CD14-positive monocyte (primary cell): ENCODE measurements around the gene WLS. TPM values are rescaled to one million over a fixed set of nuclear protein-coding genes. Genes with fewer than 3 reads are reported as not detected.

Source experiments
- DNase-seq, 3 donors: peaks; one replicate each; pipeline ENCODE4 v3.0.0-alpha.2; 2011 to 2022
- H2AFZ ChIP-seq: 2 replicates; pipeline ENCODE4 v1.6.0; 2012; ENCODE audit warnings: mild to moderate bottlenecking, low read depth, low read length, inconsistent platforms; ENCODE audit not compliant: insufficient read depth, poor library complexity, severe bottlenecking
- H3K27ac ChIP-seq, 2 donors: 1 replicate in 1 of 2; 2 replicates in 1 of 2; pipeline ENCODE4 v1.5.1; 2012 to 2013; ENCODE audit warnings: low read length in 2 of 2, control low read depth in 1 of 2, inconsistent platforms in 1 of 2, low read depth in 1 of 2, mild to moderate bottlenecking in 1 of 2
- H3K27me3 ChIP-seq, 2 donors: one replicate each; pipeline versions ENCODE4 v1.6.0 to v1.6.1; 2011 to 2013; ENCODE audit warnings: low read length in 2 of 2; ENCODE audit not compliant: control insufficient read depth in 2 of 2, insufficient read depth in 2 of 2
- H3K36me3 ChIP-seq, 2 donors: replicated peaks in 1 of 2; 1 replicate in 1 of 2; 2 replicates in 1 of 2; pipeline versions ENCODE4 v1.5.1 to v1.6.1; 2012 to 2013; ENCODE audit warnings: low read length in 2 of 2, control low read depth in 1 of 2, inconsistent platforms in 1 of 2, mild to moderate bottlenecking in 1 of 2; ENCODE audit not compliant: insufficient read depth in 2 of 2, control insufficient read depth in 1 of 2
- H3K4me1 ChIP-seq, 2 donors: 1 replicate in 1 of 2; 2 replicates in 1 of 2; pipeline versions ENCODE4 v1.5.1 to v1.6.1; 2012 to 2013; ENCODE audit warnings: low read length in 2 of 2, control low read depth in 1 of 2, inconsistent platforms in 1 of 2, mild to moderate bottlenecking in 1 of 2, moderate library complexity in 1 of 2; ENCODE audit not compliant: insufficient read depth in 2 of 2, control insufficient read depth in 1 of 2
- H3K4me2 ChIP-seq: replicated peaks from 2 replicates; pipeline ENCODE3; 2012; ENCODE audit warnings: low read length, moderate library complexity, mild to moderate bottlenecking; ENCODE audit not compliant: poor library complexity, severe bottlenecking; ENCODE audit errors: extremely low read depth
- H3K4me3 ChIP-seq, 3 experiments: fragments of 200-600 bp in 1 of 3; sonication (generic) in 1 of 3; replicated peaks in 1 of 3; 1 replicate in 2 of 3; 2 replicates in 1 of 3; pipeline ENCODE4 v1.5.1; 2011 to 2013; ENCODE audit warnings: low read length in 3 of 3, mild to moderate bottlenecking in 3 of 3, control low read depth in 2 of 3, low read depth in 2 of 3, inconsistent platforms in 1 of 3, moderate library complexity in 1 of 3
- H3K79me2 ChIP-seq: 2 replicates; pipeline ENCODE4 v1.6.0; 2012; ENCODE audit warnings: mild to moderate bottlenecking, control low read depth, inconsistent platforms, low read length, moderate library complexity; ENCODE audit not compliant: insufficient read depth
- H3K9ac ChIP-seq: 2 replicates; pipeline ENCODE4 v1.6.0; 2017; ENCODE audit warnings: low read length, mild to moderate bottlenecking; ENCODE audit not compliant: insufficient read depth, poor library complexity, severe bottlenecking
- H3K9me3 ChIP-seq, 2 donors: replicated peaks in 1 of 2; 1 replicate in 1 of 2; 2 replicates in 1 of 2; pipeline versions ENCODE4 v1.5.1 to v1.6.1; 2012 to 2013; ENCODE audit warnings: low read length in 2 of 2, control low read depth in 1 of 2; ENCODE audit not compliant: control insufficient read depth in 1 of 2, insufficient read depth in 1 of 2
- H4K20me1 ChIP-seq: 2 replicates; pipeline ENCODE4 v1.6.0; 2012; ENCODE audit warnings: mild to moderate bottlenecking, low read length, control low read depth, moderate library complexity; ENCODE audit not compliant: insufficient read depth
- H3K27ac Mint-ChIP-seq, 7 donors: one replicate each; pipeline ENCODE4 v1.8.0; 2020; ENCODE audit warnings: mild to moderate bottlenecking in 7 of 7, mixed read lengths in 7 of 7, moderate library complexity in 6 of 7, inconsistent platforms in 2 of 7
- H3K27me3 Mint-ChIP-seq, 3 donors: one replicate each; pipeline ENCODE4 v1.8.0; 2021 to 2022; ENCODE audit warnings: low read depth in 3 of 3, mild to moderate bottlenecking in 3 of 3, mixed read lengths in 3 of 3, moderate library complexity in 3 of 3, inconsistent platforms in 1 of 3
- H3K36me3 Mint-ChIP-seq, 2 donors: one replicate each; pipeline ENCODE4 v1.8.0; 2020; ENCODE audit warnings: mixed read lengths in 2 of 2, inconsistent platforms in 1 of 2, mild to moderate bottlenecking in 1 of 2
- H3K4me1 Mint-ChIP-seq: one replicate; pipeline ENCODE4 v1.8.0; 2020; ENCODE audit warnings: mild to moderate bottlenecking, mixed read lengths
- H3K4me3 Mint-ChIP-seq, 2 donors: one replicate each; pipeline ENCODE4 v1.8.0; 2020; ENCODE audit warnings: mild to moderate bottlenecking in 2 of 2, mixed read lengths in 2 of 2, moderate library complexity in 1 of 2
- H3K9me3 Mint-ChIP-seq, 7 donors: one replicate each; pipeline ENCODE4 v1.8.0; 2020 to 2022; ENCODE audit warnings: mixed read lengths in 7 of 7, mild to moderate bottlenecking in 6 of 7, moderate library complexity in 6 of 7, inconsistent platforms in 2 of 7
- CTCF ChIP-seq: fragments of 200-600 bp; IDR thresholded peaks from one replicate; pipeline ENCODE4 v1.8.0; 2022; ENCODE audit warnings: antibody characterized with exemption, mild to moderate bottlenecking
- WGBS: methylation state at CpG from one replicate; pipeline ENCODE4 v1.1.5; 2013; ENCODE audit warnings: missing lambda C conversion rate; ENCODE audit not compliant: insufficient coverage; 5-methylcytosine and 5-hydroxymethylcytosine counted together
- intact Hi-C, 2 donors: fragments of 100-400 bp; cut with micrococcal nuclease; formaldehyde crosslinking; loops; one replicate each; pipeline versions ENCODE4 v1.15.0 to v1.15.1; 2023
- polyA plus RNA-seq, 3 donors: library from polyadenylated mRNA; depleted of rRNA in 1 of 3; unstranded in 2 of 3; stranded (reverse) in 1 of 3; fragments of 300-500 nt in 2 of 3; fragments of >200 nt in 1 of 3; fragmentation: Illumina TruSeq in 2 of 3; gene quantifications; 1 replicate in 2 of 3; 2 replicates in 1 of 3; pipeline ENCODE4 v1.2.3, GENCODE V29; 2012 to 2021

WLS gene
- polyA plus RNA-seq, 3 donors: 29.8 to 46.3 (median 34.6) TPM

- Histone ChIP-seq H3K27ac (no peak overlapping the region), H2AFZ (no peak overlapping the region), H3K9ac (no peak overlapping the region), H4K20me1 (no peaks in the 10 kb centered on the region), H3K79me2 (no peaks in the 10 kb centered on the region), H3K27me3 (no peaks in the 10 kb centered on the region), H3K9me3 (no peaks in the 10 kb centered on the region), H3K36me3 (no peaks in the 10 kb centered on the region), H3K4me2 (no peak overlapping the region), H3K4me3 (no peak overlapping the region), H3K4me1 (peaks cover 4% of the 10 kb centered on the region in 2 donors)
- Mint-ChIP-seq H3K4me1 (peaks cover 6% of the 10 kb centered on the region), H3K4me3 (no peak overlapping the region), H3K27ac (no peak overlapping the region), H3K36me3 (no peaks in the 10 kb centered on the region), H3K27me3 (peaks cover 0 to 4% (median 1%) of the 10 kb centered on the region in 3 donors), H3K9me3 (no peaks in the 10 kb centered on the region)
- TF ChIP-seq CTCF: no peak
- WGBS: 80% methylated on average over 1 of the region's 2 CpGs
- DNase-seq: no peak
- intact Hi-C loops: no loop called here
These were observed 47.5 kb upstream of the WLS start for GRCh38 chr1:68279846-68280245.

GRCh38 chr1:68278221-68278620 is 45.9 kb upstream of the WLS start:
- Histone ChIP-seq H3K27me3 (no peaks in the 10 kb centered on the region), H3K4me2 (no peak overlapping the region), H3K4me3 (no peak overlapping the region), H3K36me3 (no peaks in the 10 kb centered on the region), H3K9me3 (no peaks in the 10 kb centered on the region), H3K27ac (no peak overlapping the region), H2AFZ (no peak overlapping the region), H3K9ac (no peak overlapping the region), H3K4me1 (peaks cover 4% of the 10 kb centered on the region in 2 donors), H3K79me2 (no peaks in the 10 kb centered on the region), H4K20me1 (no peaks in the 10 kb centered on the region)
- no peak overlapping the region for H3K4me3 Mint-ChIP-seq
- no peak for DNase-seq
- H3K27ac Mint-ChIP-seq: peak overlapping the region in 1 of 7 donors; percentile 9
- TF ChIP-seq CTCF: no peak
- WGBS: no CpG with 5 or more reads among the region's 1 CpG
- intact Hi-C loops: no loop called here
- peaks cover 6% of the 10 kb centered on the region for H3K4me1 Mint-ChIP-seq
- no peaks in the 10 kb centered on the region for H3K9me3 Mint-ChIP-seq
- no peaks in the 10 kb centered on the region for H3K36me3 Mint-ChIP-seq
- peaks cover 0 to 5% (median 1%) of the 10 kb centered on the region in 3 donors for H3K27me3 Mint-ChIP-seq
